SHP77 (cell line): ENCODE measurements around the gene MAP3K14.

Source experiments
- DNase-seq, 2 experiments: peaks; one replicate each; lab custom pipeline; 2025; lab: John Stamatoyannopoulos, UW

MAP3K14 gene

DNA sequence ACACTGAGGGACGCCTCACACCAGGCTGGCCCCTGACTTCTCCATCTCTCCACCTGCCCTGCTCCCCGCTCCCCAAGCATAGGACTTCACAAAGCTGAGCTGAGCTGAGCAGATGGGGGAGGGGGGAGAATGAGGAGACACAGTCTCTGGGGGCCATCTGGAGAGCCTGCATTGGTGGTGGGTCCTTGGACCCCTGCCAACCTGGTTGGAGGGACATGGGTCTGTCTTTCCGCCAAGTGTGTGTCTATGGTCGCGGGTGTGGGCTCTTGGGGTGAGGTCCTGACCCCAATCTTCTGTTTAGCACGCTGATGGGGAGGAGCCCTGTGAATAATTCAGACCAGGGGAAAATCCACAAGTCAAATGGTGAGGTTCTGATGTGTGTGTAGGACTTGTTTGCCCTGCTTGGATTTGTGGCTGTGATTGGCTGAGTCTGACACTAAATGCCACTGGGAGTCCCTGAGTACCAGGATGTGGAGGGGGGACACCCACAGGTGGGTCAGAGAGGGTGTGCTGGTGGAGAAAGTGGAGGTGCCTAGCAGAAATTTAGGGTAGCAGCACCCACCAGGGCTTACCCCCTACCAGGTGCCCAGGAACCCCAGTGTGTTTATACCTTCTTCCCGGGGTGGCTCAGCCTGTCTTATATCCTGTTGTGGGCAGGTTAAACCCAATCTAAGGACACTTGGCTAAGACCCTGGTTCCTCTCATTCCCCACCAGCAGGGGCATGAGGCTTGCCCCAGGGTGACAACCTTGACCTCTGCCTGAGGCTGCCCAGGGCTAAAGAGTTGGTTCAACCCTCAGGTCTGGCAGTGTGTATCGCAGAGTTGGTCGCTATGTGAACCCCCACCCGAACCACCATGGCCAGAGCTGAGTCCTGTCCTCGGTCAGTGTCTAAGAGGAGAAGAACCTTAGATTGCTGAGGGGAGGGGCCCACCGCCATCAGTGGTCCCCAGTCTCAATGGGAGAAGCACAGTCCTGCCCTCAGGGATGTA lies 93.0 kb downstream of the MAP3K14 start:
- no peak for DNase-seq

DNA sequence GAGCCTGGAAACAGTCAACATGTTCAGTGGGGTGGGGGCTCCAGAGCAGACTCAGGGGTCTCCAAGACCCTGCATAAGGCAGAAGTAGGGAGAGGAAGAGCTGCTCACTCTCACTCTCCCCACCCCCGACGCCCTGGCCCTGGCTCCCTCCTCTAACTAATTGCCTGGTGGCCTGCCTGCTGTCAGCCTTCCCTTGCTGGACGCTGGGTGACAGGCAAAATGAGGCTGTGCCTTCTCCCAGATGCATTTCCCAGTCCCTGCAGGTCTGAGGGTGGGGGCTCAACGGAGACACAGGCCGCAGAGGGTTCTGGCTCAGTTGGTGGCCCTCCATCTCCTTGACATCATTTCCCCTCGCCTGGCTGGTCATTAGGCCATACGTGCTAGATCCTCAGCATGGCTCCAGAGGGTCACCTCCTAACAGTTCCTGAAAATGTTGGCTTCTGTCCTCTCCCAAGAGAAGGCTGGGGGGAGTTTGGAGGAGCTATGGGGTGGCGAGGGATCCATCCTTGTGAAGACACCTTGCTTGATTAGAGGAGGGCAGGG lies 93.8 kb downstream of the MAP3K14 start:
- DNase-seq = no peak

DNA sequence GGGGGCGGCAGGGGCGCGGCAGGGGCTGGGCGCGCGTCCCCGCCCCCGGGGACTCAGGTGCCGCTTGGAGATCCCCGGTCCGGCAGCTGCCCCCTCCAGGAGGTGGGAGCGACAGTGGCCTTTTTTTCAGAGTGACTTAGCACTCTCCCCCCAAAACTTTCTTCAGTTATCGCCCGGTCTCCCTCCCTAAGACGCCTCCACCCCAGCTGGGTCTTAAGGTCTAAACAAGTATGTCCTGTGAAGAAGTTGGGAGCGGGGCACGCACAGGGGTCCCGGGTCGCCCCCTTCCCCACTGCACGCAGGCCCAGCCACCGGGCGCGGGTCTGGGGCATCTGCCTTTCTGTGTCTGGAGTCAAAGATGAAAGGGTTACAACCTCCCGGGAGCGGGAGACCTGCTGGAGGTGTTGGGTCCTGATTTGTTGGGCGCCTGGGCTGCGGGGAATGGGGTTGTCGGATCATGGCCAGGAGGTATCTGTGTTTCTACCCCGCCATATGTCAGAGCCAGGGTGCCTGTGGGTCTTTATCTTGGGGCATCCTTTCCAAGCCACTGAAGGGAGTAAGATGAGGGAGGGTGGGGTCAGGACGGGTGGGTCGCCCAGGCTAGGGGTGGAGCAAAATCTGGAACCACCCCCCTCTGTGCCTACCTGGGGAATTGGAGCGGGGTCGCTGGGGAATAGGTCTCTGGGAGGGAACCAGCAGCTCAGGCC lies 94.4 kb downstream of the MAP3K14 start:
- DNase-seq = no peak

DNA sequence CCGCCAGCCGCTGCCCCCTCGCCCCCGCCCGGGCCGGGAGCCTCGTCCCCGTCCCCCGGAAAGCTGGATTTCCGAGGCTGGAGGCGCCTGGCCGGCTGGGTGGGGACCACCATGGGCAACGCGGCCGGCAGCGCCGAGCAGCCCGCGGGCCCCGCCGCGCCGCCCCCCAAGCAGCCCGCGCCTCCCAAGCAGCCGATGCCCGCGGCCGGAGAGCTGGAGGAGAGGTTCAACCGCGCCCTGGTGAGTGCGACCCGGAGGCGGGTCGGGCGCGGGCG lies 94.9 kb downstream of the MAP3K14 start:
- no peak for DNase-seq

DNA sequence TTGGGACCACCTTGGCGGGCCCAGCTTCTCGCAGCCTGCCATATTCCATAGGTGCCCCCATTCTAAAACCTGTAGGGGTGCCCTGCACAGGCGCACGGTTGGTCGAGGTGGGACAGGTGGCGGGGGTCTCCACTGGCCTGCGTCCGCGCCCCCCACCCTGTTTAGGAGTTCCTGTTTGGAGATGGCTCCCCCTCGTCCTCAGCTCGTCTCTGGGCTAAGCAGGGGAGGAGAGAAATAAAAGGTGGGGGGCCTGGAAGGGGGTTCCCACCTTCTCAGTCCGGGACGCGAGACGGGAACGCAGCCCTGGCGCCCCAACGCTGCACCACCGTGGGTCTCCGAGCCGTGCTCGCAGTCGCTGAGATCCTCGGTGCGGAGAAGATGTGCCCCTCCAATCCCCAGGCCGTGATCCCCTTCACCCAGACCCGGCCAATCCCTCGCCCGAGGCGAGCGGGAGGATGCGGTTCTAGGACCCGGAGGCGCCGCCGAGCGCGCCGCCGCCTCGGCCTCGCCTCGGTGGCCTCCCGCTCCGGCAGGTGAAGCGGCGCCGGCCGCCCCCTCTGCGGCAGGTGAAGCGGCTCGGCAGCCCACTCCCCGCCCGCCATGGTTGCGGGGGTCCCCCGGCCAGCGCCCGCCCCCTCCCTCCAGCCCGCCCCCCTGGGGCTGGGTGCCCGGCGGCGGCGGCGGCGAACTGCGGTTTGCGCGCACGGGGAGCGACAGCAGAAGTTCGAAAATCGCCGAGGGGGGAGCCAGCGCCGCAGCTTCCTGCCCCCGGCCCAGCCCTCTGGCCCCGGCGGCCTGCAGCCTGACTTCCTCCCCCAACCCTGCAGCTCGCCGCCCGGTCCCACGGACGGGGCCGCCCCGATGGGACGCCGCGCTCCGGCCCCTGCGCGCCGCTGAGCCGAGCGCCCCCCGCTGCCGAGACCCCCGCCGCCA lies 95.5 kb downstream of the MAP3K14 start, which contains the start of gene FMNL1:
TSS of gene FMNL1 (plus strand) at position 805 of the 933 bp plus-strand sequence. CDS start 240 bp downstream, outside the sequence.
- no peak for DNase-seq

DNA sequence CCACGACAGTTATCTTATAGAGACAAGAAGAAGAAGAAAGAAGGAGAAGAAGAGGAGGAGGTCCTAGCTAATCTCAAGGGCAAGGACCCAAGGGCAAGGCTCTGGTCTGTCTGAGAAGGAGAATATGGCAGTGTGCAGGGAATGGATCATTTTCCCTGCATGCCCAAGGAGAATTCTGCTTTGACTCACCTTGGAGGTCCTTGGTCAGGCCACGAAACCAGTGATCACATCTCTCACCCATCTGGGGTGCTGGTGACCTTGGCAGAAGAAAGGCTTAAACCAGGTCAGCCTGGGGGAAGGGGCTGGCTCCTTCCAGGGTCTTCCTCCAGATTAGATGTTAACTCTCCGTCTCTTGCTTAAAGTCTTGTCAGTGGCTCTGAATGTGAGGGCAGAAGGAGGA lies 96.7 kb downstream of the MAP3K14 start:
- no peak for DNase-seq

DNA sequence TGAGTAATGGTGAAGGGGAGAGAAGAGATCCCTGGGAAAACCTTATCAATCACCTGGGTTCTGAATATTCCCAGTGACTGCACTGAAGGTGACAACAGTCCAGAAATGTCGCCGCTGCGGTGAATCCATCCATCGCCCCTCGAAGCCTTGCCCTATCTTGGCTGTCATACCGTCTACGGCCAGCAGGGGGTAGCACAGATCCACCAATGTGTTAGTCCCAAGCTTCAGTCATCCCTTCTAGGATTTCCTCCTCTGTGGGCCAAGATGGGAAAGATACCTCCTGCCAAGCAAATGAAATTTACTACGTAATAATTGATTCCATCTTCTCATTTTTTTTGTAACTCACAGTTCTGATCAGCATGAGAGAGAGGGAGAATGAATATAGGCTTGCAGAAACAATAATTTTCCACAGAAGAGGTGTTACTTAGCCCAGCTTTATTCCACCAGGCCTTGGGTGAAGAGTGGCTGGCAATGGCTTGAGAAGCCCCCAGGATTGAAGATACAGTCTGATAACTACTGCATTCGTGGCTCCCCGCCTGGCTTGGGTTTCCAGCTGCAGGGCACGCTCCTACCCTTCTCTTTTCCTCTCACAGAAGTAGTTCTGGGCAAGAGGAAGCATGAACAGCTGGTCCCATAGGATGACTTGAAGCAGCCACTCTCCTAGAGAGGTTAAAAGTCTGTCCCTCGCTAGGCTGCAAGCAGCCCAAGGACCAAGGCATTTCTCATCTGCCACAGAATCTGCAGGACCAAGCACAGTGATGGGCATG lies 97.7 kb downstream of the MAP3K14 start:
- DNase-seq = peak; percentile 50 to 65
